ENCODE results near the gene HOOK2.
"Not testable (repeated sequence)": the region's sequence is repeated elsewhere in the genome, so short reads cannot be mapped to it uniquely, and the experiment has no call there.

HOOK2 gene

DNA sequence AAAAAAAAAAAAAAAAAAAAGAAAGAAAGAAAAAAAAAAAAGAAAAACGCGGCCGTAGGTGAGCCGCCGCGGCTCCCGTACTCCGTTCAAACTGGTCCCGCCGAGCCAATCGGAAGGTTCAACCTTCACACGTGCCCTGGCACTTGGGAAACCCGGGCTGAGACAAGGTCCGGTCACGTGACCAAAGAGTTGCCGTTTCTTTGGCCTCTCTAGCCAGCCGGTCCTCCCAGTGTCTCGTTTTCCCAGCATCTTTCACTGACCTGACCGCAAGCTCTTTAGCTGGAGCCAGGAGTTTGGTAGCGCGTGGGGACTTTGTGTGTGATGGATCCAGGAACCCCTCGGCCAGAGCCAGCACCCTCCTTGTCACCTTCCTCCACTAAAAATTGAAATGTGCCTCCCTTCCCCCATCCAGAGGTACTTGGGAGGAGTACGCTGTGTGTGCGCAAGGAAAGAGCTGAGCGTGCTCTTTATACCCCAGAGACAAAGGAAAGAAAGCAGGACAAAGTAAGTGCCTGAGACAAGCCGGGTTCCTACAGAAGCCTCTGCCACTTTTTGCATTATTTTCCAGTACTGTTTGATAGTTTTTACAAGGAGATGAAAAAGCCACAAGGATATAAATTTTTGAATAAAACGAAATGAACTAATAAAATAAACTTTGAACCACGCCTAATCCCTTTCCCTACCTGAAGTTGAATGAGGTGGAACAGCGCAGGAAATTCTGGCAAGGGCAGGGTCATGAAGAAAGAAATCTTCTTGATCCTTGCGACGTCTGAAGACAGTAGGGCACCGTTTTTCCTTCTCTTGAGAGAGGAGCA is 52.6 kb downstream of the HOOK2 start:
- H3K4me1 ChIP-seq (ENCODE audit: control insufficient read depth in 2 of 2, insufficient read depth in 2 of 2, low read length in 2 of 2) = peaks cover 21 to 29% of the 10 kb centered on the region in 2 donors
- H3K27me3 ChIP-seq (ENCODE audit: control insufficient read depth in 2 of 2, insufficient read depth in 2 of 2, low read length in 2 of 2) = no peaks in the 10 kb centered on the region
- H3K4me3 ChIP-seq (ENCODE audit: low read length in 2 of 2) = peak overlapping the region; percentile 79 to 92
- H3K9ac ChIP-seq (ENCODE audit: low read depth in 1 of 2, low read length in 2 of 2) = peak overlapping the region; percentile 78 to 79
- peaks cover 5 to 6% of the 10 kb centered on the region in 2 donors for H3K36me3 ChIP-seq (ENCODE audit: control insufficient read depth in 2 of 2, insufficient read depth in 2 of 2, low read length in 2 of 2)
- peak overlapping the region; percentile 80 to 87 for H3K27ac ChIP-seq (ENCODE audit: low read depth in 2 of 2, low read length in 2 of 2)
- no peaks in the 10 kb centered on the region for H3K9me3 ChIP-seq (ENCODE audit: control insufficient read depth in 2 of 2, low read length in 2 of 2)

DNA sequence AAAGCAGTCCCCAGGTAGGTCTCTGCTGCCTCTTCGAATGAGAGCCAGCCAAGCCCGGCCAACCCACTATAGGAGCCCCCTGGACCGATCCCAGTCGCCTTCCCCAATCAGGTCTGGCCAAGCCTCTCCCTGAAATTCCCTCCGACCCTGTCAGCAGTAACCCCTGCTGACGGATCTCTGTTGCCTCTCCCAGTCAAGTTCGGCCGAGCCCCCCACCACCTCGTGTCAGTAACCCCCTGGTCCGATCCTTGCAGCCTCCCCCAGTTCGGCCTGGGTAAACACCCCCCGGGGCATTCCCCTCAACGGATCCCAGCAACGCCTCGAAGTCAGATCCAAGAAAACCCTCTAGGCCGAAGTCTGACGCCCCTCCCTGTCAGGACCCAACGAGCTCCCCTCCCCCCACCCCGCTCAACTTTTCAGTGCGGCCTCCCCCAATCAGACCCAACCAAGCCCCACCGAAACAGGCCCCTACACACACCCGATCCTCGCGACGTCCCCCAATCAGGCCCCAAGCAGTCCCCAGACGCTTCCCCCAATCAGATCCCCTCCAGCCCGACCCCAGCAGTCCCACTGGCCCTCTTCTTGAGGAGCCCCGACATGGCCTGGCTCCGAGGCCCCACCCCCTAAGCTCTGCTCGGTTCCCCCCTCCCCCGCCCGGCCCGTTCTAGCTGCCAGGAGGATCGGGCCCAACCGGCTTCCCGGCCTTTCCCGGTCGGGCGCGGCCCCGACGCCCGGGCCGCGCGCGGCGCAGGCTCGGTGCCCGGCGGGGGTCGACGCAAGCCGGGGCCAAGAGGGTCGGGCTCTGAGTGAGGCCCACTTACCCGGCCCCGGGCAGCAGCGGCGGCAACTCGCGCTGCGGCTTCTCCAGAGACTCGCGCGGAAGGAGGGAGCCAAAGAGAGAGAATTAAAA is 53.4 kb downstream of the HOOK2 start:
- peaks cover 5 to 6% of the 10 kb centered on the region in 2 donors for H3K36me3 ChIP-seq (ENCODE audit: control insufficient read depth in 2 of 2, insufficient read depth in 2 of 2, low read length in 2 of 2)
- H3K27ac ChIP-seq (ENCODE audit: low read depth in 2 of 2, low read length in 2 of 2) = peak overlapping the region; percentile 80 to 87
- peak overlapping the region; percentile 78 to 85 for H3K9ac ChIP-seq (ENCODE audit: low read depth in 1 of 2, low read length in 2 of 2)
- H3K4me3 ChIP-seq (ENCODE audit: low read length in 2 of 2) = peak overlapping the region; percentile 79 to 92
- peaks cover 21 to 29% of the 10 kb centered on the region in 2 donors for H3K4me1 ChIP-seq (ENCODE audit: control insufficient read depth in 2 of 2, insufficient read depth in 2 of 2, low read length in 2 of 2)
- H3K9me3 ChIP-seq (ENCODE audit: control insufficient read depth in 2 of 2, low read length in 2 of 2) = no peaks in the 10 kb centered on the region
- no peaks in the 10 kb centered on the region for H3K27me3 ChIP-seq (ENCODE audit: control insufficient read depth in 2 of 2, insufficient read depth in 2 of 2, low read length in 2 of 2)

DNA sequence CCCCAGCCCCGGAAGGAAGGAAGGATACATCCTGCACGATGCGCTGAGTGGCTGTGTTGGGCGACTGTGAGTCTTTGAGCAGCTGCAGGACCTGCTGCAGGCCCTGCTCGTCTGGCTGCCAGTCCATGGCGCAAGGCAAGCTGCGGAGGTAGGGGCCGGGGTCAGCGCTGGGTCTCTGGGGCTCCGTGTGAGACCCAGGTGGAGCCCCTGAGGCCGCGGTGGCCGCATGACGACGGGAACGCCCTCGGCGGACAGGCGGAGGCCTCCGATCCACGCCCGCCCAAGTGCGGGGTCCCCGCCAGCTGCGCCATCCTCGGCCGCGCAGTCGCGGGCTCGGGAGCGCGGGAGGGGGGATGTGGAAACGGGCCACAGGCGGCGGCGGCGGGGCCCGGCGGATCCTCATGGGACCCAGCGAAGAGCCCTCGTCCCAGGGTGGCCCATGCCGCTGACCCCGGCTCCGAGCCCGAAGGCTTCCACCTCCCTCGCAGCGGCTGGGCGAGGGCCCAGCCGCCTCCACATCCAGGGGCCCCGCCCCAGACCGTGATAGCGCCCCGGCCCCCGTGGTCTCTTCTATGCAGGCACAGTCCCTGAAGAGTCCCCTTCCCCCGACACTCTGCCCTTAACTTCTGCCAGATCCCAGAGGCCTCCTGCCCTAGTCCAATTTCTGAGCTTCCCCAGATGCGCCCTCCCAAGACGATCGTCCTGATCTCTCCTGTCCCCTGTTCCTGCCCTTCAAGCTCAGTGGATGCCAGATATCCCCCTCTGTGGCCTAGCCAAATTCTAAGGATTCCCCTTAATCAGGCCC is 54.3 kb downstream of the HOOK2 start:
- Histone ChIP-seq H3K27me3 (ENCODE audit: control insufficient read depth in 2 of 2, insufficient read depth in 2 of 2, low read length in 2 of 2) (no peaks in the 10 kb centered on the region), H3K36me3 (ENCODE audit: control insufficient read depth in 2 of 2, insufficient read depth in 2 of 2, low read length in 2 of 2) (peaks cover 8 to 11% of the 10 kb centered on the region in 2 donors), H3K9ac (ENCODE audit: low read depth in 1 of 2, low read length in 2 of 2) (peak overlapping the region; percentile 78 to 85), H3K9me3 (ENCODE audit: control insufficient read depth in 2 of 2, low read length in 2 of 2) (no peaks in the 10 kb centered on the region), H3K27ac (ENCODE audit: low read depth in 2 of 2, low read length in 2 of 2) (peak overlapping the region; percentile 80 to 87), H3K4me3 (ENCODE audit: low read length in 2 of 2) (peak overlapping the region; percentile 79 to 92), H3K4me1 (ENCODE audit: control insufficient read depth in 2 of 2, insufficient read depth in 2 of 2, low read length in 2 of 2) (peaks cover 21 to 29% of the 10 kb centered on the region in 2 donors)

DNA sequence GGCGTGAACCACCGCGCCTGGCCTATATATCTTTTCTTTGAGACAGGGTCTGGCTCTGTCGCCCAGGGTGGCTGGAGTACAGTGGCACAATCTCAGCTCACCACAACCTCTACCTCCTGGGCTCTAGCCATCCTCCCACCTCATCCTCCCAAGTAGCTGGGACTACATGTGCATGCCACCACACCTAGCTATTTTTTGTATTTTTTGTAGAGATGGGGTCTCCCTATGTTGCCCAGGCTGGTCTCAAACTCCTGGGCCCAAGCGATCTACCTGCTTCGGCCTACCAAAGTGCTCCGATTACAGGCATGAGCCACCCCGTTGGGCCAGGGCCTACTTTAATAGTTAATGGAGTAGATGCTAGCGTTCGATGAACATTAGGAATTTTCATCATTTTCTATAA is 55.1 kb downstream of the HOOK2 start:
- no peaks in the 10 kb centered on the region for H3K9me3 ChIP-seq (ENCODE audit: control insufficient read depth in 2 of 2, low read length in 2 of 2)
- H3K9ac ChIP-seq (ENCODE audit: low read depth in 1 of 2, low read length in 2 of 2) = peak overlapping the region in 1 of 2 donors; percentile 78
- H3K36me3 ChIP-seq (ENCODE audit: control insufficient read depth in 2 of 2, insufficient read depth in 2 of 2, low read length in 2 of 2) = peaks cover 11 to 16% of the 10 kb centered on the region in 2 donors
- peak overlapping the region in 1 of 2 donors; percentile 87 for H3K27ac ChIP-seq (ENCODE audit: low read depth in 2 of 2, low read length in 2 of 2)
- peak overlapping the region in 1 of 2 donors; percentile 56 for H3K4me3 ChIP-seq (ENCODE audit: low read length in 2 of 2)
- no peaks in the 10 kb centered on the region for H3K27me3 ChIP-seq (ENCODE audit: control insufficient read depth in 2 of 2, insufficient read depth in 2 of 2, low read length in 2 of 2)
- peaks cover 21 to 29% of the 10 kb centered on the region in 2 donors for H3K4me1 ChIP-seq (ENCODE audit: control insufficient read depth in 2 of 2, insufficient read depth in 2 of 2, low read length in 2 of 2)

DNA sequence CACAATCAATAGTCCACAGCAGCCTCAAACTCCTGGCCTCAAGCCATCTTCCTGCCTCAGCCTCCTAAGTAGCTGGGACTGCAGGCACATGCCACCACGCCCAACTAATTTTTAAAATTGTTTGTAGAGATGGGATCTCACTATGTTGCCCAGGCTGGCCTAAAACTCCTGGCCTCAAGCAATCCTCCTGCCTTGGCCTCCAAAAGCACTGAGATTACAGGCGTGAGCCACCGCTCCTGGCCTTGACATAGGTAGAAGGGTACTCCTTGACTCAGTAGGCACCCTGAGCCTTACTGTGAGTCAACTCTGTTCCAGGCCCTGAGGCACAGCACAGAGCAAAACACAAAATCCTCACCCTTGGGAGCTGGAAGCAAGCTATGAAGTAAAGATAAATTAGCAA is 59.4 kb downstream of the HOOK2 start:
- H3K9me3 ChIP-seq (ENCODE audit: control insufficient read depth in 2 of 2, low read length in 2 of 2) = no peaks in the 10 kb centered on the region
- peaks cover 5 to 7% of the 10 kb centered on the region in 2 donors for H3K4me1 ChIP-seq (ENCODE audit: control insufficient read depth in 2 of 2, insufficient read depth in 2 of 2, low read length in 2 of 2)
- H3K36me3 ChIP-seq (ENCODE audit: control insufficient read depth in 2 of 2, insufficient read depth in 2 of 2, low read length in 2 of 2) = peaks cover 30 to 49% of the 10 kb centered on the region in 2 donors

DNA sequence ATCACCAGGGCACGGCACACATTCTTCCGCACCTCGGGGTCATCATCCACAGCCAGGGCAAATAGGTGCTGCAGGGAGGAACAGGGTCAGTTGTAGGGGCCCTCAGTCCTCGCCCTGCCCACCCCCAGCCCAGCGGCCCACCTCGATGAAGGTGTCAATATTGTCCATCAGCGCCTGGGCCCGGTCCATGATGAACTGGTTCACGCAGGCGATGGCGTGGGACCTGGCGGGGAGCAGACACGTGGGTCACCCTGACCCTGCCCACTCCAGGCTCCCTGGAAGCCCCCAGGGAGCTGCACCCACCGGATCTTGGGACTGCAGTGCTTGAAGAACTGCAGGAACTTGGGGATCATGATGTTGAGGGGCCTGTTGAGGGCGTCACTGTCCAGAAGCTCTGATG is 60.2 kb downstream of the HOOK2 start:
- Histone ChIP-seq H3K36me3 (ENCODE audit: control insufficient read depth in 2 of 2, insufficient read depth in 2 of 2, low read length in 2 of 2) (peaks cover 36 to 54% of the 10 kb centered on the region in 2 donors), H3K4me1 (ENCODE audit: control insufficient read depth in 2 of 2, insufficient read depth in 2 of 2, low read length in 2 of 2) (no peaks in the 10 kb centered on the region), H3K9ac (ENCODE audit: low read depth in 1 of 2, low read length in 2 of 2) (no peak overlapping the region), H3K9me3 (ENCODE audit: control insufficient read depth in 2 of 2, low read length in 2 of 2) (no peaks in the 10 kb centered on the region), H3K27ac (ENCODE audit: low read depth in 2 of 2, low read length in 2 of 2) (no peak overlapping the region), H3K4me3 (ENCODE audit: low read length in 2 of 2) (no peak overlapping the region), H3K27me3 (ENCODE audit: control insufficient read depth in 2 of 2, insufficient read depth in 2 of 2, low read length in 2 of 2) (no peaks in the 10 kb centered on the region)

More for the DNA sequence above, 59.4 kb downstream of the HOOK2 start:
- H3K27ac ChIP-seq (ENCODE audit: low read depth in 2 of 2, low read length in 2 of 2) = no peak overlapping the region
- H3K4me3 ChIP-seq (ENCODE audit: low read length in 2 of 2) = no peak overlapping the region
- H3K27me3 ChIP-seq (ENCODE audit: control insufficient read depth in 2 of 2, insufficient read depth in 2 of 2, low read length in 2 of 2) = no peaks in the 10 kb centered on the region
- no peak overlapping the region for H3K9ac ChIP-seq (ENCODE audit: low read depth in 1 of 2, low read length in 2 of 2)

DNA sequence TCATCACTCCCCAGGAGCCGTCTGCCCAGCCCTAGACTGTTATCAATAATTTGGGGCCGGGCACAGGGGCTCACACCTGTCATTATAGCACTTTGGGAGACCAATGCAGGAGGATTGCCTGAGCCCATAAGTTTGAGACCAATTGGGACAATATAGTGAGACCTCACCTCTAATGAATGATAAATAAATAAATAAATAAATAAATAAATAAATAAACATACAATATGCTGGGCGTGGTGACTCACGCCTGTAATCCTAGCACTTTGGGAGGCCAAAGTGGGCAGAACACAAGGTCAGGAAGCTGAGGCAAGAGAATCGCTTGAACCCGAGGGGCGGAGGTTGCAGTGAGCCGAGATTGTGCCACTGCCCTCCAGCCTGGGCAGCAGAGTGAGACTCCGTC is 62.0 kb downstream of the HOOK2 start:
- H3K27ac ChIP-seq (ENCODE audit: low read depth in 2 of 2, low read length in 2 of 2); H3K27me3 ChIP-seq (ENCODE audit: control insufficient read depth in 2 of 2, insufficient read depth in 2 of 2, low read length in 2 of 2); H3K4me3 ChIP-seq (ENCODE audit: low read length in 2 of 2); H3K4me1 ChIP-seq (ENCODE audit: control insufficient read depth in 2 of 2, insufficient read depth in 2 of 2, low read length in 2 of 2); H3K9ac ChIP-seq (ENCODE audit: low read depth in 1 of 2, low read length in 2 of 2); H3K9me3 ChIP-seq (ENCODE audit: control insufficient read depth in 2 of 2, low read length in 2 of 2): not testable (repeated sequence)
- H3K36me3 ChIP-seq (ENCODE audit: control insufficient read depth in 2 of 2, insufficient read depth in 2 of 2, low read length in 2 of 2) = peaks cover 39 to 59% of the 10 kb centered on the region in 2 donors
